Gastroesophageal sphincter (tissue), 3 donors: ENCODE data around the gene CPA4.

Experiments
- POLR2A ChIP-seq, 2 donors: fragments of 450-650 bp; IDR thresholded peaks; one replicate each; pipeline ENCODE4 v1.6.1; 2017; ENCODE audit warnings: antibody characterized with exemption in 2 of 2, mild to moderate bottlenecking in 2 of 2, moderate library complexity in 1 of 2
- POLR2AphosphoS5 ChIP-seq: sonication (generic); formaldehyde crosslinking; IDR thresholded peaks from one replicate; pipeline ENCODE4 v1.6.1; 2017; ENCODE audit warnings: antibody characterized with exemption
- TF ChIP-seq, protein P1 (sequence below), 4 experiments: fragments of 200-600 bp in 2 of 4; fragments of 450-650 bp in 2 of 4; sonication (generic) in 1 of 4; IDR thresholded peaks; one replicate each; pipeline ENCODE4 v1.5.1; 2017 to 2019; ENCODE audit warnings: antibody characterized with exemption in 4 of 4, mild to moderate bottlenecking in 2 of 4, moderate library complexity in 2 of 4

DNA sequence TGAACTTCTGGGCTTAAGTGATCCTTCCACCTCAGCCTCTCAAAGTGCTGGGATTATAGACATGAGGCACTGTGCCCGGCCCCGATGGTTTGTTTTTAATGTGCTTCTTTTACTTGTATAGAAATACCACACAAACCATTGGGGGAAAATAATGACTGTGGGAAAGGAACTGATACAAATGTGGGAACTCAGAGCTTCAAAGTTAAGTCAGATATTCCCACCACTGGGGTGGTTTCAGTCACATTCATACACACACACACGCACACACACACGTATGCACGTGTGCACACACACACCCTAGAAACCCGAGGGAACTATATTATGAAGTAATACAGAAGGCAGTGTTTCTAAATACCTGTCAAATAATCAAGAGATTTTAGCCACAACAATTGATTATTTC, 17.0 kb downstream of the CPA4 start:
- TF ChIP-seq, protein P1, sequence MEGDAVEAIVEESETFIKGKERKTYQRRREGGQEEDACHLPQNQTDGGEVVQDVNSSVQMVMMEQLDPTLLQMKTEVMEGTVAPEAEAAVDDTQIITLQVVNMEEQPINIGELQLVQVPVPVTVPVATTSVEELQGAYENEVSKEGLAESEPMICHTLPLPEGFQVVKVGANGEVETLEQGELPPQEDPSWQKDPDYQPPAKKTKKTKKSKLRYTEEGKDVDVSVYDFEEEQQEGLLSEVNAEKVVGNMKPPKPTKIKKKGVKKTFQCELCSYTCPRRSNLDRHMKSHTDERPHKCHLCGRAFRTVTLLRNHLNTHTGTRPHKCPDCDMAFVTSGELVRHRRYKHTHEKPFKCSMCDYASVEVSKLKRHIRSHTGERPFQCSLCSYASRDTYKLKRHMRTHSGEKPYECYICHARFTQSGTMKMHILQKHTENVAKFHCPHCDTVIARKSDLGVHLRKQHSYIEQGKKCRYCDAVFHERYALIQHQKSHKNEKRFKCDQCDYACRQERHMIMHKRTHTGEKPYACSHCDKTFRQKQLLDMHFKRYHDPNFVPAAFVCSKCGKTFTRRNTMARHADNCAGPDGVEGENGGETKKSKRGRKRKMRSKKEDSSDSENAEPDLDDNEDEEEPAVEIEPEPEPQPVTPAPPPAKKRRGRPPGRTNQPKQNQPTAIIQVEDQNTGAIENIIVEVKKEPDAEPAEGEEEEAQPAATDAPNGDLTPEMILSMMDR (IDR thresholded peaks at IDR 0.05) = no peak
- TF ChIP-seq POLR2A (IDR thresholded peaks at IDR 0.05) (no peak), POLR2AphosphoS5 (no peak)
